GM12864 (cell line): ENCODE measurements around the gene HOXD9.

Source experiments
- DNase-seq: peaks from one replicate; pipeline ENCODE4 v3.0.0-alpha.2; 2011; ENCODE audit warnings: low read depth
- H3K4me3 ChIP-seq: 2 replicates; pipeline ENCODE4 v1.5.1; 2011; ENCODE audit warnings: mild to moderate bottlenecking, low read depth, low read length, control low read depth
- TF ChIP-seq, protein P1 (sequence below): IDR thresholded peaks from 2 replicates; pipeline ENCODE4 v1.5.1; 2011; ENCODE audit warnings: low read depth, mild to moderate bottlenecking, moderate library complexity, low read length, control low read depth, inconsistent platforms; ENCODE audit errors: missing control alignments

HOXD9 gene

DNA sequence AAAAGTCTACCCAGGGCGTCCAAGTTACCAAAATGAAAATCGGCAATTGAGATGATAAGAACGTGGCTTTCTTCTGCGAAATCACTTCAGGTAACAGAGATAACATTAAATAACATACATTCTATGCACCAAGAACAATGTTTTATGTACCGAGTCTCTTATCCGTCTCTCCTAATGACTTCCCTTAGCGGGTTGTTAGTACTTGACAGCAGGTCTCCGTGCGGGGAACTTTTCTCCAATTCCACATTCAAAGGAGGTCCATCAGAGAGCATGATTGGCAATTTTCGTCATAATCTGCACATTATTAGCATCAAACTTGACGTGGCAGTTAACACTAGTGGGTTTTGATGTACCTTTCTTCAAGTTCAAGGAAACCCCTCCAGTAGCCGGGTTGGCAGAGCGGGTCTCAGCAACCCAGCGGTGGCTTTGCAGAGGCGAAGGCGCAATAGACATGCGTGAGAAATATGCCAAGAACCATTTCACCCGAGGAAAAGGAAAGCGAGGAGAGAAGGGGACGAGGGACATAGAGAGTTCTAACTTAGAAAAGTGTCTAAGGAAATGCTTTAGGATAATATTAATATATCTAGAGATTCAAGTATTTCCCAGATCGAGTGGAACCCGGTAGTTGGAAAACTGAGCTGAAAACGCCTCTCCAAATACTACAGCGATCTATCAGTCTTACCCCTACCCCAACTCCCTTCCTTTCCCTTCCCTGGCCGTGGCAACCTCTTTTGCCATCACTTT lies 43.8 kb upstream of the HOXD9 start:
- TF ChIP-seq, protein P1, sequence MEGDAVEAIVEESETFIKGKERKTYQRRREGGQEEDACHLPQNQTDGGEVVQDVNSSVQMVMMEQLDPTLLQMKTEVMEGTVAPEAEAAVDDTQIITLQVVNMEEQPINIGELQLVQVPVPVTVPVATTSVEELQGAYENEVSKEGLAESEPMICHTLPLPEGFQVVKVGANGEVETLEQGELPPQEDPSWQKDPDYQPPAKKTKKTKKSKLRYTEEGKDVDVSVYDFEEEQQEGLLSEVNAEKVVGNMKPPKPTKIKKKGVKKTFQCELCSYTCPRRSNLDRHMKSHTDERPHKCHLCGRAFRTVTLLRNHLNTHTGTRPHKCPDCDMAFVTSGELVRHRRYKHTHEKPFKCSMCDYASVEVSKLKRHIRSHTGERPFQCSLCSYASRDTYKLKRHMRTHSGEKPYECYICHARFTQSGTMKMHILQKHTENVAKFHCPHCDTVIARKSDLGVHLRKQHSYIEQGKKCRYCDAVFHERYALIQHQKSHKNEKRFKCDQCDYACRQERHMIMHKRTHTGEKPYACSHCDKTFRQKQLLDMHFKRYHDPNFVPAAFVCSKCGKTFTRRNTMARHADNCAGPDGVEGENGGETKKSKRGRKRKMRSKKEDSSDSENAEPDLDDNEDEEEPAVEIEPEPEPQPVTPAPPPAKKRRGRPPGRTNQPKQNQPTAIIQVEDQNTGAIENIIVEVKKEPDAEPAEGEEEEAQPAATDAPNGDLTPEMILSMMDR = no peak
- H3K4me3 ChIP-seq = no peak overlapping the region
- no peak for DNase-seq

- DNase-seq = no peak
- TF ChIP-seq, protein P1 = no peak
- H3K4me3 ChIP-seq = no peak overlapping the region
Observed at GRCh38 chr2:176079285-176079830, 43.2 kb upstream of the HOXD9 start.

DNA sequence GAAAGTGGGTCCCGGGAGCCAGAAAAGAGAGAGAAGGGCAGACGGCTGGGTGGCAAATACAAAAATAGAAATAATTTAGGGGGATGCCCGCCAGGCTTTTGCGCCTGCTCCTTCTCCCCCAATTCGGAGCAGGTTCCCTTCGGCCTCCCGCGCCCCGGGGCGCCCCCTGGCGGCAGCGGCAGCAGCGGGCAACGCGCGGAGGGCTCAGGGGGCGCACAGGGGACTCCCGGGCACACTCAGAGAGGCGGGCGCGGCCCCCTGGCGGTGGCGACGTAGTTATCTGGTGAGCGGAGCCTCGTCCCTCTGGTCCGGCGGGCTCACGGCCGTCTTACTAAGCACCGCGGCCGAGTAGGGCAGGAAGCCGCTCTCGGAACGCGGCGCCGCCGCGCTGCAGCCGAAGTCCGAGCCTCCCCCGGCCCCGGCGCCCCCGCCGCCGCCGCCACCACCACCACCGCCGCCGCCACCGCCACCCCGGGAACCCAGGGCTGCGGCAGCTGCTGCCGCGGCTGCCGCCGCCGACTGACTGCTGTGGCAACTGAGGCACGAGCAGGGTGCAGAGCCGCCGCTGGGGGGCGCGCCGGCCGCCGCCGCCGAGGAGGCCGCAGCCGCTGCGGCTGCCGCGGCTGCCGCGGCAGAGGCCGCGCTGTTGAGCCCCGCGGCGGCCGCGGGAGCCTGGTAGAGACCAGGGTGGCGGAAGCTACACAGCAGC lies 42.5 kb upstream of the HOXD9 start:
- no peak for DNase-seq
- no peak overlapping the region for H3K4me3 ChIP-seq
- TF ChIP-seq, protein P1 = peak; percentile 41

DNA sequence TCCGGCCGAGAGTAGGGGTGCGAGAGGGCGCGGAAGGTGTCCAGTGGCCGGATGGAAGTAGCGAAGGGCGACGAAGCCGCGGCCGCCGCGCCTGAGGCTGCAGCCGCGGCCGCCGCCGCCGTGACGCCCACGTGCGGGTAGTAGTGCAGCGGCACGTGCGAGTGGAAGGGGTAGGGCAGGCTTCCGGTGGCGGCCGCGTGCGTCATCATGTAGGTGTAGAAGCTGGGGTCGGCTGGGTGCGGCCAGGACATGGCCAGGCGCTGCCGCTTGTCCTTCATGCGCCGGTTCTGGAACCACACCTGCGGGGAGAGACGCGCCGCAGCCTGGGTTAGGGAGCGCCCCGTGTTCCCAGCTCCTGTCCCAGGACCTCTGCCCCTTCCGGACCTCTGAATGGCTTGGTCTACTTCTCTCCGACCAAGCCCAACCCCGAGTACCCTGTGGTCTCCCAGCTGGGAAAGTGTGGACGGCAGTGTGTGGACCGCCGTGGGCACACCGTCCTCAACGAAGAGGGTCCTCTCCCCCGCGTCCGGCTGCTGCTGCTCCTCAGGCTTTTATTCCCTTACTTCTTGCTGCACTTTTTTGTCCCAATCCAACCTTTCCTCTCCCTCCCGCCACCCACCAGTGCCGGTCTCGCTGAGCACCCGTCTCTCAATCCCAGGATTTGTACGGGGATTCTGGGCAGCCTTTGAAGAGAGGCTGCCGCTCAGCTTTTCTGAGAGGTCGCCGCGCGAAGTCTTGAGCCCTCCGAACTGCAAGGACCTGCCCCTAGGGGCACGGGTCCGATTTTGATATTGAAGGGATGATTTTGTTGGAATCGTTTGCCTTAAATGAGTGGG lies 41.8 kb upstream of the HOXD9 start:
- DNase-seq = no peak
- H3K4me3 ChIP-seq = no peak overlapping the region
- TF ChIP-seq, protein P1 = no peak

- DNase-seq = no peak
- TF ChIP-seq, protein P1 = no peak
- no peak overlapping the region for H3K4me3 ChIP-seq
Observed at GRCh38 chr2:176081376-176081836, 41.1 kb upstream of the HOXD9 start.

DNA sequence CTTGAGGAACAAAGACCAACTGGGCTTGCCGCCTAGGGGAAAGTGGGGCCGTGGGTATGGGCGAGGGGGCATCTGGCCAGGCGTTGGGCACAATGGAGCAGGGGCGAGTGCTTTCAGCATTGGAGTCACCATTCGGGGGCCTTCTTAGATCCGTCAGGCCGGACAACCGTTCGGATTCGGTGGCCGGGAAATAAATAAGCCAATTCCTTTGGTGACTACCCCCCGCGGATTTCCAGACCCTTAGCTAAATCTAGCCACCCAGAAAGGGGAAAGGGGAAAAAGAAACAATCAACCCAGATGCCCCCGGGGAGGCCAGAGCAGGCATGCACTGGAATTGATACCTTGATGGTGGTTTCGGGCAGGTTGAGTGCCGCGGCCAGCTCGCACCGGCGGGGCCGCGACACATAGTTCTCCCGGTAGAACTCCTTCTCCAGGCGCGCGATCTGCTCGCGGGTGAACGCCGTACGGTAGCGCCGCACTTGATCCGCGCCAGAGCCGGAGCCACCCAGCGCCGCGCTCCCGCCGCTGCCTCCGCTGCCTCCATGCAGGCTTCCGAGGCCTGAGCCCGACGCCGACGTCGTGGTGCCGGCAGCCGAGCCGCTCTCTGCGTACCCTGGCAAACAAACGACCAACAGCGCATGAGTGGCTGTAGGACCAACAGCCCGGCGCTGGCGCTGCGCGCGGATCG lies 40.5 kb upstream of the HOXD9 start:
- no peak overlapping the region for H3K4me3 ChIP-seq
- no peak for DNase-seq
- TF ChIP-seq, protein P1 = no peak
